ENCODE results near the gene GRIK5.
"Not testable (repeated sequence)": the region's sequence is repeated elsewhere in the genome, so short reads cannot be mapped to it uniquely, and the experiment has no call there.

GRIK5 gene

DNA sequence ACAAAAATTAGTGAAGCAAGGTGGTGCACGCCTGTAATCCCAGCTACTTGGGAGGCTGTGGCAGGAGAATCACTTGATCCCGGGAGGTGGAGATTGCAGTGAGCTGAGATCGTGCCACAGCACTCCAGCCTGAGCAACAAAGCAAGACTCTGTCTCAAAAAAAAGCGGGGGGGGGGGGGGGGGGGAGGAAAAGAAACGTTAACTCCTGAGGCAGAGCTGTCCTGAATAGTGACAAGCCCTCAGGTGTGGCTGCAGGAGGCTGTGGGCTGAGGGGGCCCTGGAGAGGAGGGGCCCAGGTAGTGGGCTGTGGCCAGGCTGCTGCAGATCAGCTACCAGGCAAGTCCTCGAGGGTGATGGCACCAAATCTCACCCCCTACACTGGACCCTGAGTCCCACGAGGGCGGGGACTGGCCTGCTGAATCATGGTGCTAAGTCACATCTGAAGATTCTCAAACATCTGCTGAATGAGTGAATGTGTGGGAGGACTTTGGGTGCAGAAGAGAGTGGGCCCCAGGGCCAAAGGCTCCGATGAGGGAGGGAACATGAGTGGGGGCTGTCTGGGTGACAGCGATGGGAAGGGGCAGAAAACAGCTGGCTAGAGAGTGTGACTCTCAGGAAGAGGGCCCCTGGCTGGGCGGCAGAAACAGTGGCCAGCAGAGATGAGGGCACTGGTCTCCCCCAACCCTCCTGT lies 51.4 kb downstream of the GRIK5 start:
- TF ChIP-seq, protein P1, sequence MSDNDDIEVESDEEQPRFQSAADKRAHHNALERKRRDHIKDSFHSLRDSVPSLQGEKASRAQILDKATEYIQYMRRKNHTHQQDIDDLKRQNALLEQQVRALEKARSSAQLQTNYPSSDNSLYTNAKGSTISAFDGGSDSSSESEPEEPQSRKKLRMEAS (IDR thresholded peaks at IDR 0.05; ENCODE audit: low read depth, low read length): no peak
- TF ChIP-seq, protein P2, sequence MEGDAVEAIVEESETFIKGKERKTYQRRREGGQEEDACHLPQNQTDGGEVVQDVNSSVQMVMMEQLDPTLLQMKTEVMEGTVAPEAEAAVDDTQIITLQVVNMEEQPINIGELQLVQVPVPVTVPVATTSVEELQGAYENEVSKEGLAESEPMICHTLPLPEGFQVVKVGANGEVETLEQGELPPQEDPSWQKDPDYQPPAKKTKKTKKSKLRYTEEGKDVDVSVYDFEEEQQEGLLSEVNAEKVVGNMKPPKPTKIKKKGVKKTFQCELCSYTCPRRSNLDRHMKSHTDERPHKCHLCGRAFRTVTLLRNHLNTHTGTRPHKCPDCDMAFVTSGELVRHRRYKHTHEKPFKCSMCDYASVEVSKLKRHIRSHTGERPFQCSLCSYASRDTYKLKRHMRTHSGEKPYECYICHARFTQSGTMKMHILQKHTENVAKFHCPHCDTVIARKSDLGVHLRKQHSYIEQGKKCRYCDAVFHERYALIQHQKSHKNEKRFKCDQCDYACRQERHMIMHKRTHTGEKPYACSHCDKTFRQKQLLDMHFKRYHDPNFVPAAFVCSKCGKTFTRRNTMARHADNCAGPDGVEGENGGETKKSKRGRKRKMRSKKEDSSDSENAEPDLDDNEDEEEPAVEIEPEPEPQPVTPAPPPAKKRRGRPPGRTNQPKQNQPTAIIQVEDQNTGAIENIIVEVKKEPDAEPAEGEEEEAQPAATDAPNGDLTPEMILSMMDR (IDR thresholded peaks at IDR 0.05; ENCODE audit: low read depth, low read length): no peak
- TF ChIP-seq MYC (IDR thresholded peaks at IDR 0.05; ENCODE audit: low read depth, low read length) (no peak), POLR2A (IDR thresholded peaks at IDR 0.05; ENCODE audit: extremely low read depth, insufficient read length) (no peak)
- peak; percentile 24 for DNase-seq (ENCODE audit: low read depth)
- no peak overlapping the region for H3K4me3 ChIP-seq (ENCODE audit: low read depth, low read length)

DNA sequence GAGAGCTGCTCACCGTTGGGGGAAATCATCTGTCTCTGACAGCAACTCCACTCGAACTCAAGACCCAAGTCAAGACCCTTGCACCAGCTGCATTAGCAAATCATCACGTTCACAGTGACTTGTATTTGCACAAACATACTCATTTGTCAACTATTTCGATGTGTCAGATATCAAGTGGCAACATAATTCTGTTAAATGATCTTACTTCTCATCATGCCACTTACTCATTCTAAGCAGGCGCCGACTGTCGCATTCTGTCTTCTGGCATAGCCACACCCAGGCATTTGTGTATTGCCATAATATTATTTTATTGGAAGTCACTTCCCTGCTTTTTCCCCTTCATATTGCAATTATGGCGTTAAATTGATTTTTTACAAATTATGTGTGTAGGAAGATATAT lies 53.0 kb downstream of the GRIK5 start:
- TF ChIP-seq MYC (IDR thresholded peaks at IDR 0.05; ENCODE audit: low read depth, low read length) (no peak), POLR2A (IDR thresholded peaks at IDR 0.05; ENCODE audit: extremely low read depth, insufficient read length) (no peak)
- TF ChIP-seq, protein P1 (IDR thresholded peaks at IDR 0.05; ENCODE audit: low read depth, low read length): no peak
- TF ChIP-seq, protein P2 (IDR thresholded peaks at IDR 0.05; ENCODE audit: low read depth, low read length): no peak
- no peak for DNase-seq (ENCODE audit: low read depth)
- no peak overlapping the region for H3K4me3 ChIP-seq (ENCODE audit: low read depth, low read length)

DNA sequence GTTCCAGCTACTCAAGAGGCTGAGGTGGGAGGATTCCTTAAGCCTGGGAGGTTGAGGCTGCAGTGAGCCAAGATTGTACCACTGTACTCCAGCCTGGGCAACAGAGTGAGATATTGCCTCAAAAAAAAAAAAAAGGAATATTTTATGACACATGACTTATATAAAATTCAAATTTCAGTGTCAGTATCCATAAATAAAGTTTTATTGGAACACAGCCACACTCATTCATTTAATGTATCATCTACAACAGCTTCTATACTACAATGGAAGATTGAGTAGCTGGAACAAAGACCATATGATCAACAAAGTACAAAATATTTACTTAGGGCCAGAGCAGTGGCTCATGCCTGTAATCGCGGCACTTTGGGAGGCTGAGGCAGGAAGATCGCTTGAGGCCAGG lies 57.3 kb downstream of the GRIK5 start:
- not testable (repeated sequence) for H3K4me3 ChIP-seq (ENCODE audit: low read depth, low read length)

DNA sequence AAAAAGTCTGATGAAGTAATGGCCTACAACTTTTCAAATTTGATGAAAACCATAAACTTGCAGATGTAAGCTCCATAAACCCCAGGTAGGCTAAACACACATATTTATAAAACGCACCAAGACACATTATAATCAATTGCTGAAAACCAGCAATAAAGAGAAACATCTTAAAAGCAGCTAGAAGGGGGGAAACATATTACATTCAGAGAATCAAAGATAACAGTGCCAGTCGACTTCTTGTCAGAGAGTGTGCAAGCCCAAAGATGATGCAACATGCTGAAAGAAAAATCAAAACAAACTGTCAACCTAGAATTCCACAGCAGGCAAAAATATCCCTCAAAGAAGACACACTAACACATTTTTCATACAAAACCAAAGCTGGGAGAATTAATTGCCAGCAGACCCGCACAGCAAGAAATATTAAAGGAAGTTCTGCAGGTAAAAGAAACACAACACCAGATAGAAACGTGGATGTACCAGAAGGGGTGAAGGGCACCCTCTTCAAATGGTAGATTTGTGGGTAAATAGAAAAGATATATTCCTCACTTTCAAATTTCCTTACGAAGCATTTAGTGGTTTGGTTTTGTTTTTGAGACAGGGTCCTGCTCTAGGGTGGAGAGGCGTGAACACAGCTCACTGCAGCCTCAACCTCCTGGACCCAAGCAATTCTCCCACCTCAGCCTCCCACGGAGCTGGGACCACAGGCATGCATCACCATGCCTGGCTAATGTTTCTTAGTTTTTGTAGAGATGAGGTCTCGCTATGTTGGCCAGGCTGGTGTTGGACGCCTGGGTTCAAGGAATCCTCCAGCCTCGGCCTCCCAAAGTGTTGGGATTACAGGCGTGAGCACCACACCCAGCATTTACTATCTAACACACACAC lies 59.5 kb downstream of the GRIK5 start:
- TF ChIP-seq POLR2A (IDR thresholded peaks at IDR 0.05; ENCODE audit: extremely low read depth, insufficient read length) (no peak), MYC (IDR thresholded peaks at IDR 0.05; ENCODE audit: low read depth, low read length) (no peak)
- TF ChIP-seq, protein P2 (IDR thresholded peaks at IDR 0.05; ENCODE audit: low read depth, low read length): no peak
- TF ChIP-seq, protein P1 (IDR thresholded peaks at IDR 0.05; ENCODE audit: low read depth, low read length): no peak
- H3K4me3 ChIP-seq (ENCODE audit: low read depth, low read length): no peak overlapping the region
- DNase-seq (ENCODE audit: low read depth): no peak

More for the DNA sequence above, 57.3 kb downstream of the GRIK5 start:
- not testable (repeated sequence) for DNase-seq (ENCODE audit: low read depth)

DNA sequence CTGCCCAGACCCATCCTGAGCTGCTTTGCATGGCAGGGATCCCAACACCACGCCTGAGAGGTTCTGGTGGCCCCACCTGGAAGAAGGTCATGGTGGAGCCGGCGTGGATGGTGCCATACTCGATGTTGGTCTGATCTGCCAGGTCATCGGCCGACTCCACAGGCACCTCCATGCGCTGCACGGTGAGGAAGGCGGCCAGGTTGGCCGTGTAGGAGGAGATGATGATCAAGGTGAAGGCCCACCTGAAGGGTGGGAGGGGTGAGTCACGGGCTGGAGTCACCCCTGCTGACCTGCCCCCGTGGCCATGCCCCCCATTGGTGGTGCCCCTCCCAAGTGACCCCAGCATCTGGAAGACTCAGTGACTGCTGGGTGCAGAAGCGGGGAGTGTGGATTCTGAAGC lies 63.4 kb downstream of the GRIK5 start:
- no peak overlapping the region for H3K4me3 ChIP-seq (ENCODE audit: low read depth, low read length)
- DNase-seq (ENCODE audit: low read depth): no peak
- TF ChIP-seq, protein P1 (IDR thresholded peaks at IDR 0.05; ENCODE audit: low read depth, low read length): no peak
- TF ChIP-seq MYC (IDR thresholded peaks at IDR 0.05; ENCODE audit: low read depth, low read length) (no peak), POLR2A (IDR thresholded peaks at IDR 0.05; ENCODE audit: extremely low read depth, insufficient read length) (no peak)
- TF ChIP-seq, protein P2 (IDR thresholded peaks at IDR 0.05; ENCODE audit: low read depth, low read length): no peak

DNA sequence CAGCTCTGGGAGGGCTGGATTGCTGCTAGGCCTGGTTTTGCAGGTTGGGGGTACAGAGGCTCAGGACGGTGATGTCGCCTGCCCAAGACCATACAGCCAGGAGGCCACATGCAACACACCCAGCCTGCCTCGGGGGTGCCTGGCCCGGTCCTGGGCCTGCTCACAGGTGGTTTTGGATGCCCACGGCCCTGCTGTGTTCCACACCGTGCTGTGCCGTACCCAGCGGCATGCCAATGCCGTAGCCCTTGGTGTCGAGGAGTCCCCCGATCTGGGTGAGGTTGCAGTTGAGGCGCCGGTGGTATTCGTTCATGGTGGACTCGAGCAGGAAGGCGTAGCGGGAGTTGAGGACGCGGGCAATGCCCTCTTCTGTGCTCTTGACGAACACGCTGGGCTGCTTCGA lies 64.5 kb downstream of the GRIK5 start:
- TF ChIP-seq MYC (IDR thresholded peaks at IDR 0.05; ENCODE audit: low read depth, low read length): no peak
- TF ChIP-seq, protein P1 (IDR thresholded peaks at IDR 0.05; ENCODE audit: low read depth, low read length): no peak
- TF ChIP-seq POLR2A (IDR thresholded peaks at IDR 0.05; ENCODE audit: extremely low read depth, insufficient read length): no peak
- TF ChIP-seq, protein P2 (IDR thresholded peaks at IDR 0.05; ENCODE audit: low read depth, low read length): no peak

More for the DNA sequence above, 64.5 kb downstream of the GRIK5 start:
- H3K4me3 ChIP-seq (ENCODE audit: low read depth, low read length): no peak overlapping the region
- DNase-seq (ENCODE audit: low read depth): no peak

All from NB4 (cell line).